GM20000 (cell line): ENCODE data around the gene MUC20.
A peak's percentile ranks its signal among the peaks of the same experiment; 100 is the strongest.

Experiments used
- DNase-seq: peaks from one replicate; pipeline ENCODE4 v3.0.0; 2012; ENCODE audit warnings: low spot score
- TF ChIP-seq, protein P1 (sequence below): IDR thresholded peaks from 2 replicates; pipeline ENCODE4 v1.5.1; 2012; ENCODE audit warnings: mild to moderate bottlenecking, control low read depth; ENCODE audit errors: extremely low read depth, missing control alignments

MUC20 gene

GRCh38 chr3:195701042-195701915 lies 19.5 kb upstream of the MUC20 start:
- TF ChIP-seq, protein P1, sequence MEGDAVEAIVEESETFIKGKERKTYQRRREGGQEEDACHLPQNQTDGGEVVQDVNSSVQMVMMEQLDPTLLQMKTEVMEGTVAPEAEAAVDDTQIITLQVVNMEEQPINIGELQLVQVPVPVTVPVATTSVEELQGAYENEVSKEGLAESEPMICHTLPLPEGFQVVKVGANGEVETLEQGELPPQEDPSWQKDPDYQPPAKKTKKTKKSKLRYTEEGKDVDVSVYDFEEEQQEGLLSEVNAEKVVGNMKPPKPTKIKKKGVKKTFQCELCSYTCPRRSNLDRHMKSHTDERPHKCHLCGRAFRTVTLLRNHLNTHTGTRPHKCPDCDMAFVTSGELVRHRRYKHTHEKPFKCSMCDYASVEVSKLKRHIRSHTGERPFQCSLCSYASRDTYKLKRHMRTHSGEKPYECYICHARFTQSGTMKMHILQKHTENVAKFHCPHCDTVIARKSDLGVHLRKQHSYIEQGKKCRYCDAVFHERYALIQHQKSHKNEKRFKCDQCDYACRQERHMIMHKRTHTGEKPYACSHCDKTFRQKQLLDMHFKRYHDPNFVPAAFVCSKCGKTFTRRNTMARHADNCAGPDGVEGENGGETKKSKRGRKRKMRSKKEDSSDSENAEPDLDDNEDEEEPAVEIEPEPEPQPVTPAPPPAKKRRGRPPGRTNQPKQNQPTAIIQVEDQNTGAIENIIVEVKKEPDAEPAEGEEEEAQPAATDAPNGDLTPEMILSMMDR = no peak
- DNase-seq = peak; percentile 8

GRCh38 chr3:195703776-195704175 lies 17.0 kb upstream of the MUC20 start:
- TF ChIP-seq, protein P1 = no peak
- no peak for DNase-seq

- no peak for DNase-seq
- TF ChIP-seq, protein P1 = no peak
These were observed 16.3 kb upstream of the MUC20 start for GRCh38 chr3:195704433-195704999.

DNA sequence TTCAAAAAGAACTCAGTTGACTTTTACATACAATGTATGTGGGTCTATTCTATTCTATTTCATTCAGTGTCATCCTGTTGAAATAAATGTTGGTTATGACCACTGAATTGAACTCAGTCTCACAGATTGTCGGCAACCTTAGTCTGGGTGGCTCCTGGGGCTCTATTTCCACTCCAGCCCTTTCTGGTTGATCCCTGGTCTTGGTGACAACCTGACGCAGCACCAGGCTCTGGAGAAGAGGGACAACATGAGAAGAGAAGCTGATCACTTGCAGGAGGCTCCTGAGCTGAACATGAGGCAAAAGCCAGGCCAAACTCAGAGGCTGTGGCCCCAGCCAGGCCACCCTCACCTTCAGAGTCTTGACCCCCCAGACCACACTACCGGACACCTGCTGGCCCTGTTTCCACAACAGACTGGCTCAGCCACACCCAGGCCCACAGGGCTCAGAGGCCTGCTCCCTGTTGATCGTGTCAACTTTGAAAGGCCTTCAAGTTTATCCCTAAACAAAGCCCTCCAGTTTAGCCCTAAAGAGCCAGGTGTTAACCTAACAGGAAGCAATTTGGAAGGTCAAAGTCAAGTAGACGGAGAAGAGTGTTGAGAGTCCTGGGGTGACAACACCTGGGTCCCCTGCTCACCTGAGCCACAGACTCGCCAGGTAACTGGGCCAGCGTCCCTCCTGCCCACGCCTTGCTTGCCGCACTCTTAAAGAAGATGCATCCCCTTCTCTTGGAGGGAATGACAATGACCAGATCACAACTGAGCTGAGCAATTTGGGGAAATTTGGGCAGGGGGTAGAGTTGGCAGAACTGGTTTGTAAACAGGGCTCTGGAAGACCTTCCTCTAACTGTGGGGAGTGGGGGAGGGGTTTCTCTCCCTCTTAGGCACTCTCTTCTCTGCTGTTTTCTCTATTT lies 15.4 kb upstream of the MUC20 start:
- TF ChIP-seq, protein P1 = no peak
- peak; percentile 5 for DNase-seq

DNA sequence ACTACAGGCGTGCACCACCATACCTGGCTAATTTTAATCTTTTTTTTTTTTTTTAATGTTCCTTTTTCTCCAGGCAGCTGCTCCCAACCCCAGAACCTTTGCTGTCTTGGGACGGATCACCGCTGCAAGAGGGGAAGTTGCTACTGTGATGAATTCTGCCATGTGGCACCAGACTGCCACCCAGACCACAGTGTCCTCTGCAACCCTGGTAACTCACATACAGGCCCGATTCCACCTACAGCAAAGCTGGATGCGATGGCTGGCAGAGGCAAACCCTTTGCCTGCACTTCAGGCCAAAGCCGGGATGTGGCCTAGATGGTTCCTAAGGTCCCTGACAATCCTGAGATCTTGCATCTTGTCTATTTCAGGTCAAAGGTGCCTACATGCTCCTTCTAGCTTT lies 12.7 kb upstream of the MUC20 start:
- TF ChIP-seq, protein P1 = no peak
- peak; percentile 2 for DNase-seq

- DNase-seq = peak; percentile 6
- TF ChIP-seq, protein P1 = no peak
These were observed 11.9 kb upstream of the MUC20 start for GRCh38 chr3:195708626-195709481.
